Measurements from ENCODE around the gene PFAS. TPM values are rescaled to one million over a fixed set of nuclear protein-coding genes. Genes with fewer than 3 reads are reported as not detected.

Gene PFAS
- total and polyA plus RNA-seq, 2 of the 8 experiments (the other 6 are each of a cell fraction or from before 2014, with no cell fraction given): 88.4 to 248 TPM

DNA sequence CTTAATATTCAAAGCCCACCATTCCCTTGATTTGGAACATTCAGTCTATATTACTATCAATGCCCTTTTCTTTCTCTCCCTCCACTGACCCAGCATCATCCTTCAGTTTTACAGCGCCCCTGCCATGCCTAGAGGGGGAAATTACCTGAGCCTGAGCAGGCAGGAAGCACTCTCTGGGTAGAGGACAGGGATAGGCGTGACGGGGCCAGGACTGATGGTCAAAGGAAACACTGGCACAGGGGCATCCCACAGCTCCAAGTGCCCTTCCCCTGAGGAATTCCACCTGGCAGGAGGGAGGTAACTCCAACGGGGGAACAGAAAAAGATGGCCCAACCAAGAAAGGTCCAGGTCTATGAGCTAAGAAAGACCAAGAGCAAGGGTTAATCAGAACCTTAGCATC lies 11.2 kb upstream of the PFAS start:
- H3K36me3 ChIP-seq (ENCODE audit: control insufficient read depth in 2 of 4, insufficient read depth in 4 of 4, low read length in 3 of 4): peaks cover 9 to 51% (median 24%) of the 10 kb centered on the region in 4 experiments; a peak in 7 of 8 replicates
- H4K91ac ChIP-seq (replicated peaks; ENCODE audit: insufficient read length, low read length): no peak overlapping the region
- FAIRE-seq (no peak), DNase-seq (ENCODE audit: low read depth in 1 of 2, low spot score in 2 of 2) (no peak)
- no peak overlapping the region for H2BK12ac ChIP-seq (ENCODE audit: low read depth, low read length)
- H3K4me2 ChIP-seq (ENCODE audit: insufficient read depth in 1 of 2, low read depth in 2 of 2, low read length in 2 of 2): no peak overlapping the region
- CTCF ChIA-PET (ENCODE audit: partially characterized antibody): interaction anchor here (1.2 to 1.7 kb wide), 2 partner anchors 10 to 18 kb away, joined by 3 to 4 read pairs; no protein-coding TSS in a partner anchor
- H4K8ac ChIP-seq (ENCODE audit: extremely low read depth, insufficient read depth, low read length): no peak overlapping the region
- H2BK15ac ChIP-seq (ENCODE audit: low read length): no peak overlapping the region
- no peak overlapping the region for H2AFZ ChIP-seq (ENCODE audit: low read length)
- no peaks in the 10 kb centered on the region for H3K79me2 ChIP-seq (ENCODE audit: control insufficient read depth in 1 of 2, insufficient read depth in 2 of 2, low read length in 2 of 2)
- no peak overlapping the region for H2BK20ac ChIP-seq (ENCODE audit: low read length)
- H3K4ac ChIP-seq (replicated peaks; ENCODE audit: insufficient read length, low read depth, low read length): no peak overlapping the region
- H3K23ac ChIP-seq (ENCODE audit: insufficient read length): no peak overlapping the region
- H3K4me3 ChIP-seq (ENCODE audit: extremely low read depth in 1 of 4, insufficient read depth in 2 of 4, low read depth in 3 of 4, low read length in 4 of 4): no peak overlapping the region
- POLR2A ChIA-PET (ENCODE audit: partially characterized antibody): interaction anchor here (1.4 to 66.3 kb wide), 4 partner anchors 5 to 79 kb away, joined by 3 to 1521 read pairs (median 763); partner anchors contain the start of genes CTC1, PFAS, RANGRF and SLC25A35
- no peak overlapping the region for H2BK5ac ChIP-seq (ENCODE audit: low read depth, low read length)
- WGBS, 2 experiments (ENCODE audit: extremely low coverage in 1 of 2, insufficient coverage in 1 of 2, insufficient read length in 1 of 2, insufficient replicate concordance in 2 of 2, low coverage in 1 of 2, low lambda C conversion rate in 2 of 2, missing lambda C conversion rate in 1 of 2): 88% methylated on average over 4 of the region's 4 CpGs; no CpG with 5 or more reads in 1 of the 2 experiments
- H3K79me1 ChIP-seq (ENCODE audit: low read depth, low read length): no peaks in the 10 kb centered on the region
- no peak overlapping the region for H3K14ac ChIP-seq (ENCODE audit: insufficient read length)
- peaks cover 2 to 5% of the 10 kb centered on the region in 2 experiments for H4K20me1 ChIP-seq (replicated peaks in 1 of 2; ENCODE audit: control insufficient read depth in 1 of 2, insufficient read depth in 2 of 2, low read length in 2 of 2)
- H3K27me3 ChIP-seq (replicated peaks in 1 of 4; ENCODE audit: control insufficient read depth in 3 of 4, extremely low read depth in 1 of 4, insufficient read depth in 3 of 4, low read length in 3 of 4): no peaks in the 10 kb centered on the region
- no peak overlapping the region for H4K5ac ChIP-seq (ENCODE audit: insufficient read length, low read depth, low read length)
- H3K9ac ChIP-seq (replicated peaks in 1 of 4; ENCODE audit: extremely low read depth in 1 of 4, low read depth in 3 of 4, low read length in 3 of 4): no peak overlapping the region
- H3K27ac ChIP-seq (ENCODE audit: low read depth, low read length): no peak overlapping the region
- H2AK5ac ChIP-seq (ENCODE audit: low read depth, low read length): no peak overlapping the region
- H3K9me3 ChIP-seq (ENCODE audit: insufficient read depth in 2 of 2, low read depth in 1 of 2, low read length in 1 of 2): no peaks in the 10 kb centered on the region
- H3K56ac ChIP-seq (replicated peaks; ENCODE audit: insufficient read length, low read depth, low read length): no peak overlapping the region
- no peak overlapping the region for H2BK120ac ChIP-seq (replicated peaks; ENCODE audit: low read depth, low read length)
- H3K4me1 ChIP-seq (replicated peaks in 1 of 4; ENCODE audit: control insufficient read depth in 3 of 4, insufficient read depth in 4 of 4, low read length in 3 of 4): no peaks in the 10 kb centered on the region
- no peaks in the 10 kb centered on the region for H3K23me2 ChIP-seq (ENCODE audit: low read depth, low read length)
- H3K18ac ChIP-seq (ENCODE audit: extremely low read depth, low read length): no peak overlapping the region
- no peak for TF ChIP-seq CTCF (IDR thresholded peaks at IDR 0.05; ENCODE audit: control extremely low read depth in 1 of 3, insufficient read depth in 1 of 3, low read depth in 1 of 3, low read length in 3 of 3)
- TF ChIP-seq TAF7 (optimal IDR thresholded peaks at IDR 0.05; ENCODE audit: borderline replicate concordance, low read depth, low read length): no peak
- TF ChIP-seq BRCA1 (IDR thresholded peaks at IDR 0.05; ENCODE audit: low read depth, low read length): no peak
- TF ChIP-seq, protein P1, sequence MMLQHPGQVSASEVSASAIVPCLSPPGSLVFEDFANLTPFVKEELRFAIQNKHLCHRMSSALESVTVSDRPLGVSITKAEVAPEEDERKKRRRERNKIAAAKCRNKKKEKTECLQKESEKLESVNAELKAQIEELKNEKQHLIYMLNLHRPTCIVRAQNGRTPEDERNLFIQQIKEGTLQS (IDR thresholded peaks at IDR 0.05; ENCODE audit: insufficient read depth, low read depth, low read length): no peak
- no peak for TF ChIP-seq CBX5 (IDR thresholded peaks at IDR 0.05; ENCODE audit: low read depth, low read length)
- TF ChIP-seq KDM5A (IDR thresholded peaks at IDR 0.05; ENCODE audit: low read length): no peak
- TF ChIP-seq, protein P2, sequence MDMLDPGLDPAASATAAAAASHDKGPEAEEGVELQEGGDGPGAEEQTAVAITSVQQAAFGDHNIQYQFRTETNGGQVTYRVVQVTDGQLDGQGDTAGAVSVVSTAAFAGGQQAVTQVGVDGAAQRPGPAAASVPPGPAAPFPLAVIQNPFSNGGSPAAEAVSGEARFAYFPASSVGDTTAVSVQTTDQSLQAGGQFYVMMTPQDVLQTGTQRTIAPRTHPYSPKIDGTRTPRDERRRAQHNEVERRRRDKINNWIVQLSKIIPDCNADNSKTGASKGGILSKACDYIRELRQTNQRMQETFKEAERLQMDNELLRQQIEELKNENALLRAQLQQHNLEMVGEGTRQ (IDR thresholded peaks at IDR 0.05; ENCODE audit: low read length): no peak
- no peak for TF ChIP-seq PHF8 (conservative IDR thresholded peaks at IDR 0.05; ENCODE audit: low read depth, low read length)
- TF ChIP-seq KDM4A (IDR thresholded peaks at IDR 0.05; ENCODE audit: low read depth, low read length, severe bottlenecking): no peak
